Panc1 (cell line): ENCODE data around the gene CDKN2D. TPM values are rescaled to one million over a fixed set of nuclear protein-coding genes. Genes with fewer than 3 reads are reported as not detected.

Source experiments
- ATAC-seq: fragments of 200-7000 bp; cut with Tn5 transposase; 2 replicates; pipeline ENCODE4 v1.9.1; 2020; ENCODE audit warnings: mild to moderate bottlenecking, moderate library complexity
- BruUV-seq: library from RNA; stranded (reverse); fragments of 400-500 nt; replicated peaks from 2 replicates; lab custom pipeline; 2021; lab: Mats Ljungman, UMichigan
- CTCF ChIA-PET: fragments of 300-600 bp; sonication (Branson Sonifier 250); formaldehyde crosslinking; loops from one replicate; lab custom pipeline; 2022; ENCODE audit warnings: antibody characterized with exemption; lab: Charles Lee
- POLR2A ChIA-PET: fragments of 300-600 bp; sonication (Branson Sonifier 250); formaldehyde crosslinking; loops from one replicate; lab custom pipeline; 2022; ENCODE audit warnings: antibody characterized with exemption; lab: Charles Lee
- DNase-seq: peaks from one replicate; pipeline ENCODE4 v3.0.0-alpha.2; 2010; ENCODE audit warnings: low read depth, low spot score
- H3K27ac ChIP-seq: 2 replicates; pipeline ENCODE4 v1.5.1; 2011; ENCODE audit warnings: mild to moderate bottlenecking, low read length, inconsistent platforms
- H3K27me3 ChIP-seq: fragments of 200-500 bp; sonication (Bioruptor generic); 2 replicates; pipeline ENCODE4 v1.6.0; 2014; ENCODE audit warnings: low read length, inconsistent platforms; ENCODE audit not compliant: control insufficient read depth, insufficient read depth
- H3K36me3 ChIP-seq: fragments of 200-500 bp; sonication (Bioruptor generic); 2 replicates; pipeline ENCODE4 v1.5.1; 2014; ENCODE audit warnings: inconsistent platforms, mild to moderate bottlenecking, low read length, moderate library complexity; ENCODE audit not compliant: control insufficient read depth, insufficient read depth
- H3K4me1 ChIP-seq: 2 replicates; pipeline ENCODE4 v1.5.1; 2011; ENCODE audit warnings: inconsistent platforms, mild to moderate bottlenecking, low read length, moderate library complexity; ENCODE audit not compliant: control insufficient read depth, insufficient read depth
- H3K4me3 ChIP-seq, 2 experiments: 2 replicates each; pipeline ENCODE4 v1.5.1; 2011 to 2012; ENCODE audit warnings: low read depth in 2 of 2, low read length in 2 of 2, mild to moderate bottlenecking in 2 of 2, inconsistent platforms in 1 of 2, moderate library complexity in 1 of 2
- H3K9me3 ChIP-seq: fragments of 200-500 bp; sonication (Bioruptor generic); 2 replicates; pipeline ENCODE4 v1.5.1; 2014; ENCODE audit warnings: low read depth, mild to moderate bottlenecking, inconsistent platforms, low read length, moderate library complexity; ENCODE audit not compliant: control insufficient read depth, insufficient read depth
- CTCF ChIP-seq: fragments of 450-650 bp; IDR thresholded peaks from 2 replicates; pipeline ENCODE4 v1.5.1; 2017; ENCODE audit warnings: mild to moderate bottlenecking
- POLR2AphosphoS5 ChIP-seq: IDR thresholded peaks from 2 replicates; pipeline ENCODE4 v1.6.1; 2012; ENCODE audit warnings: mild to moderate bottlenecking, low read depth, low read length, moderate library complexity
- REST ChIP-seq, 2 experiments: IDR thresholded peaks; 2 replicates each; pipeline ENCODE4 v1.6.1; 2011 to 2012; ENCODE audit warnings: low read depth in 2 of 2, control low read depth in 1 of 2, low read length in 1 of 2, mild to moderate bottlenecking in 1 of 2, moderate library complexity in 1 of 2; ENCODE audit not compliant: insufficient read depth in 1 of 2
- SIN3A ChIP-seq: IDR thresholded peaks from 2 replicates; pipeline ENCODE4 v1.6.1; 2012; ENCODE audit warnings: low read depth, mild to moderate bottlenecking, low read length, moderate library complexity, borderline replicate concordance; ENCODE audit not compliant: insufficient read depth
- TCF7L2 ChIP-seq: IDR thresholded peaks from 2 replicates; pipeline ENCODE4 v1.6.1; 2011; ENCODE audit warnings: mild to moderate bottlenecking, low read depth, low read length, inconsistent platforms
- in situ Hi-C: cut with HindIII; loops from 2 replicates; pipeline ENCODE4 v1.10.0; 2016; ENCODE audit warnings: low sequenced_read_pairs, low pct_unique_long_range_greater_than_20kb
- intact Hi-C: fragments of 100-400 bp; cut with micrococcal nuclease; formaldehyde crosslinking; loops from one replicate; pipeline ENCODE4 v1.10.0; 2022; ENCODE audit not compliant: unreplicated experiment
- total RNA-seq: library from RNA; stranded (reverse); gene quantifications from one replicate; pipeline ENCODE4 v1.2.1, GENCODE V29; 2021; ENCODE audit not compliant: unreplicated experiment

CDKN2D gene
- total RNA-seq, 1 experiment from 2014 or later: 7.3 TPM

GRCh38 chr19:10593148-10593547 lies 24.4 kb upstream of the CDKN2D start:
- in situ Hi-C loops: no loop called here
- no TSS peak for BruUV-seq
- CTCF ChIA-PET: no interaction called here

GRCh38 chr19:10587839-10588150 lies 19.0 kb upstream of the CDKN2D start:
- Histone ChIP-seq H3K36me3 (no peaks in the 10 kb centered on the region; the same call in 1 of the 2 replicates), H3K4me3 (no peak overlapping the region), H3K4me1 (no peaks in the 10 kb centered on the region), H3K9me3 (no peaks in the 10 kb centered on the region), H3K27me3 (no peaks in the 10 kb centered on the region), H3K27ac (no peak overlapping the region)
- no peak for DNase-seq
- ChIA-PET CTCF (no interaction called here), POLR2A (no interaction called here)
- BruUV-seq: no TSS peak
- in situ Hi-C loops: no loop called here
- no peak for ATAC-seq
- intact Hi-C loops: no loop called here
- TF ChIP-seq CTCF: no peak
- no peak for TF ChIP-seq REST (IDR thresholded peaks at IDR 0.05; ENCODE audit: insufficient read depth in 1 of 2, low read depth in 2 of 2, low read length in 1 of 2)
- no peak for TF ChIP-seq POLR2AphosphoS5
- no peak for TF ChIP-seq SIN3A
- no peak for TF ChIP-seq TCF7L2

More at GRCh38 chr19:10593148-10593547, 24.4 kb upstream of the CDKN2D start:
- ATAC-seq: no peak
- Histone ChIP-seq H3K4me1 (no peaks in the 10 kb centered on the region), H3K4me3 (no peak overlapping the region), H3K9me3 (no peaks in the 10 kb centered on the region), H3K36me3 (no peaks in the 10 kb centered on the region), H3K27me3 (no peaks in the 10 kb centered on the region), H3K27ac (no peak overlapping the region)
- POLR2A ChIA-PET: no interaction called here
- DNase-seq: no peak
- TF ChIP-seq CTCF (no peak), SIN3A (no peak), TCF7L2 (no peak), REST (IDR thresholded peaks at IDR 0.05; ENCODE audit: insufficient read depth in 1 of 2, low read depth in 2 of 2, low read length in 1 of 2) (no peak), POLR2AphosphoS5 (no peak)
- intact Hi-C loops: no loop called here
